Measurements from ENCODE around the gene TSPAN18.

The TSPAN18 gene

GRCh38 chr11:44699497-44700408, 27.0 kb upstream of the TSPAN18 start:
- TF ChIP-seq CTCF (conservative IDR thresholded peaks at IDR 0.05; ENCODE audit: control insufficient read depth, insufficient read depth, low read depth, low read length) = no peak
- no peak for DNase-seq (ENCODE audit: low read depth)
- H3K4me3 ChIP-seq (ENCODE audit: control insufficient read depth, low read depth, low read length) = no peak overlapping the region

GRCh38 chr11:44701276-44701675, 25.5 kb upstream of the TSPAN18 start:
- no peak for TF ChIP-seq CTCF (conservative IDR thresholded peaks at IDR 0.05; ENCODE audit: control insufficient read depth, insufficient read depth, low read depth, low read length)
- no peak for DNase-seq (ENCODE audit: low read depth)
- H3K4me3 ChIP-seq (ENCODE audit: control insufficient read depth, low read depth, low read length) = no peak overlapping the region

- no peak for TF ChIP-seq CTCF (conservative IDR thresholded peaks at IDR 0.05; ENCODE audit: control insufficient read depth, insufficient read depth, low read depth, low read length)
- H3K4me3 ChIP-seq (ENCODE audit: control insufficient read depth, low read depth, low read length) = no peak overlapping the region
- DNase-seq (ENCODE audit: low read depth) = no peak
Observed at GRCh38 chr11:44702889-44703288, 23.9 kb upstream of the TSPAN18 start.

- TF ChIP-seq CTCF (conservative IDR thresholded peaks at IDR 0.05; ENCODE audit: control insufficient read depth, insufficient read depth, low read depth, low read length) = no peak
- H3K4me3 ChIP-seq (ENCODE audit: control insufficient read depth, low read depth, low read length) = no peak overlapping the region
- no peak for DNase-seq (ENCODE audit: low read depth)
Observed at GRCh38 chr11:44707094-44707493, 19.7 kb upstream of the TSPAN18 start.

- peak; percentile 55 for DNase-seq (ENCODE audit: low read depth)
- H3K4me3 ChIP-seq (ENCODE audit: control insufficient read depth, low read depth, low read length) = no peak overlapping the region
- TF ChIP-seq CTCF (conservative IDR thresholded peaks at IDR 0.05; ENCODE audit: control insufficient read depth, insufficient read depth, low read depth, low read length) = no peak
Observed at GRCh38 chr11:44708009-44708408, 18.8 kb upstream of the TSPAN18 start.

GRCh38 chr11:44708523-44709280, 18.1 kb upstream of the TSPAN18 start:
- DNase-seq (ENCODE audit: low read depth) = no peak
- no peak overlapping the region for H3K4me3 ChIP-seq (ENCODE audit: control insufficient read depth, low read depth, low read length)
- no peak for TF ChIP-seq CTCF (conservative IDR thresholded peaks at IDR 0.05; ENCODE audit: control insufficient read depth, insufficient read depth, low read depth, low read length)

All from fibroblast of mammary gland (primary cell).